ENCODE measurements around the gene DCTN1. TPM values are rescaled to one million over a fixed set of nuclear protein-coding genes. Genes with fewer than 3 reads are reported as not detected.

The DCTN1 gene
- total RNA-seq, 1 donor, result 153 TPM

DNA sequence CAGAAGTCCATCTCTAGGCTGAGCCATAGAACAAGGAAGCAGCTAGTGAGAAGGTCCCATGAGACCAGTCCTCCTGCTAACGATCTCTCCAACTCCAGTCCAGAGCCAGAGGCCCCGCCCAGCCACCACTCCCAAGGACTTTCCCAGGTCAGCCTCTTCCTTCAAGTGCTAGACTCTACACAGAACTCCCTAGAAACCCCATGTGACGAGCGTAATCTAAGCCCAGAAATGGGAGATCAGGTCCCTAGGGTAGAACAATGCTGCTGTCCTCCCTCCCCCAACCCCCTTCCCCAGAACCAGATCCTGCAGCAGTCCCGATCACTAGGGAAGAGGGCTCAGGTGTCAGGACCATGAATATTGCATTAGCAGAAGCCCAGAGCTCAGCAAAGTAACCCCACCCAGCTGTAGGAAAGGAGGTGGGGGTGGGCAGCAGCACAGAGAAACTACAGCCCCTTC lies 6.9 kb downstream of the DCTN1 start:
- no peak overlapping the region for H3K4me3 ChIP-seq (ENCODE audit: low read depth, low read length)
- no peak for TF ChIP-seq CTCF (IDR thresholded peaks at IDR 0.05; ENCODE audit: insufficient read depth, low read depth, low read length)
- peak; percentile 19 for DNase-seq (ENCODE audit: low read depth)

DNA sequence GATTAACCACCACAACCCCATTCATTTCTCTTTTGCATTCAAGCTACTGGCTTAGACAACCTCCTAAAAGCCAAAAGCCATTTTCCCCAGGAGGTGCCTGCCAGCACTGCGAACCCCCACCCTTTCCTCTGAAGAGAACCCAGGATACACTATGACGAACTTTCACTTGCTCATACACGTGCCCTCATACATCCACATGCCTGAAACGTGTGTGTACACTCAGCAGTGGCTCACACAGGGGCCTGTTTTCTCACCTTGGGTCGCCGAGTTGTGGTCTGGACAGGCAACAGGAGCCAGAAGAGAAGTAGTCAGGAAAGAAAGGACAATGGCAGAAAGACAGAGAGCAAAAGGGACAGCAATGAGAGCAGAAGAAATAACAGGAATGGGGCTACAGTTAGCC lies 7.4 kb downstream of the DCTN1 start:
- TF ChIP-seq CTCF (IDR thresholded peaks at IDR 0.05; ENCODE audit: insufficient read depth, low read depth, low read length), result no peak
- no peak for DNase-seq (ENCODE audit: low read depth)
- no peak overlapping the region for H3K4me3 ChIP-seq (ENCODE audit: low read depth, low read length)

GRCh38 chr2:74371421-74371820 lies 8.7 kb downstream of the DCTN1 start:
- no peak for DNase-seq (ENCODE audit: low read depth)
- no peak overlapping the region for H3K4me3 ChIP-seq (ENCODE audit: low read depth, low read length)
- no peak for TF ChIP-seq CTCF (IDR thresholded peaks at IDR 0.05; ENCODE audit: insufficient read depth, low read depth, low read length)

GRCh38 chr2:74369976-74370375 lies 10.1 kb downstream of the DCTN1 start:
- H3K4me3 ChIP-seq (ENCODE audit: low read depth, low read length), result no peak overlapping the region
- no peak for TF ChIP-seq CTCF (IDR thresholded peaks at IDR 0.05; ENCODE audit: insufficient read depth, low read depth, low read length)
- DNase-seq (ENCODE audit: low read depth), result no peak

- no peak for TF ChIP-seq CTCF (IDR thresholded peaks at IDR 0.05; ENCODE audit: insufficient read depth, low read depth, low read length)
- H3K4me3 ChIP-seq (ENCODE audit: low read depth, low read length), result no peak overlapping the region
- DNase-seq (ENCODE audit: low read depth), result no peak
Observed at GRCh38 chr2:74368499-74368898, 11.6 kb downstream of the DCTN1 start.

- no peak overlapping the region for H3K4me3 ChIP-seq (ENCODE audit: low read depth, low read length)
- no peak for TF ChIP-seq CTCF (IDR thresholded peaks at IDR 0.05; ENCODE audit: insufficient read depth, low read depth, low read length)
- no peak for DNase-seq (ENCODE audit: low read depth)
Observed at GRCh38 chr2:74367789-74368188, 12.3 kb downstream of the DCTN1 start.

GRCh38 chr2:74366036-74366435 lies 14.1 kb downstream of the DCTN1 start:
- H3K4me3 ChIP-seq (ENCODE audit: low read depth, low read length), result no peak overlapping the region
- TF ChIP-seq CTCF (IDR thresholded peaks at IDR 0.05; ENCODE audit: insufficient read depth, low read depth, low read length), result no peak
- DNase-seq (ENCODE audit: low read depth), result no peak
